Activated naive CD4-positive, alpha-beta T cell treated with Interleukin-2 at 50 U/mL for 16 hours (primary cell): ENCODE measurements around the gene DCLK1.
"Not testable (repeated sequence)": the region's sequence is repeated elsewhere in the genome, so short reads cannot be mapped to it uniquely, and the experiment has no call there.

Experiments used
- DNase-seq: peaks from one replicate; pipeline ENCODE4 v3.0.0-alpha.2; 2020

The DCLK1 gene

DNA sequence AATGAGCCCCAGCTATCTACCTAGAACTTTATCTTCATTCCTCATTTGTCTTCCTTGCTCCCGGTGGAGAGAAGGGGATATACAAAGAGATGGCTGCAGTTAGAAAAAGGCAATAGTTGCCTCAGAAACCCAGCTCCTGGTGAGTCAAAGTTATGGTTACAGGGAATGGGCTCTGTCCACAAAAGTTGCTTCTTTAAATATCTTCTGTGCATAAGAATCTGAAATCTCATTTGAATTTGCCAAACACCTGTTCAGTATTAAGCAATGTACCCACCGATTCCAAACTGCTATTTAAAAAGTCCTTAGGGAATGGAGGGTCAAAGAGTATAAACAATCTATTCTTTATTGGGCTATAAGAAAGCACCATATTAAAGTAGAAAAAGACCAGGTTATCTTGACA is 48.4 kb downstream of the DCLK1 start:
- no peak for DNase-seq

DNA sequence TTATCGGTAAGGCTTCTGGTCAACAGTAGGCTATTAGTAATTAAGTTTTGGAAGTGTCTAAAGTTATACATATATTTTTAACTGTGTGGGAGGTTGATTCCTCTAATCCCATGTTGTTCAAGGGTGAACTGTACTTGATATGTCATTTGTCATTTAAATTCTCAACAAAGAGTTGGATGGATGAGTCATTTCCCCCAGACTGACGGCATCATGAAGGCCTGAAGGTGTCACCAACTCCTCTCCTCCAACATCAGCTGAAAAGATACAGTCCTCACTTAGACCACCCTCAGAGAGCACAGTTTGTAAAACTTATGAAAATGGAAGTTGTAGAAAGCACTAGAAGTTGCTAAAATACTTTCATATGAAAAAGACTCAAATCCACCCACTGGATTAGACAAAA is 48.8 kb downstream of the DCLK1 start:
- no peak for DNase-seq

DNA sequence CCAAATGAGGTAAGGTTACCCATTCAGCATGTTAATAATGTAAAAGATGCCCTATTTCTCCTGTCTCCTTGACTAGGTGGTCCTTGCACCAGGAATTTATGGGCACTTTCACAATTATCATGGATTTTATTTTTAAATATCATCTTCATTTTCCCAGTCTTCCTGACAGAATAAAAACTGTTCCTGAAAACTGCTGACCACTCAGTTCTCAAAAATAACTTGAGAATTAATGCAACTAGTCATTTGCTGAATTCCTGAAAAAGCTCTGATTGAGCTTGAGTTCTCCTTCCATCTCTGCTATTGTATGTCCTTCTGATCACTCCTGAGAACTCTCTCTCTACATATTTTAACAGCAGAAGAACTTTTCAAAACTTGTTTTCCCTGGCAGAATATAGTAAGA is 55.0 kb downstream of the DCLK1 start:
- no peak for DNase-seq

DNA sequence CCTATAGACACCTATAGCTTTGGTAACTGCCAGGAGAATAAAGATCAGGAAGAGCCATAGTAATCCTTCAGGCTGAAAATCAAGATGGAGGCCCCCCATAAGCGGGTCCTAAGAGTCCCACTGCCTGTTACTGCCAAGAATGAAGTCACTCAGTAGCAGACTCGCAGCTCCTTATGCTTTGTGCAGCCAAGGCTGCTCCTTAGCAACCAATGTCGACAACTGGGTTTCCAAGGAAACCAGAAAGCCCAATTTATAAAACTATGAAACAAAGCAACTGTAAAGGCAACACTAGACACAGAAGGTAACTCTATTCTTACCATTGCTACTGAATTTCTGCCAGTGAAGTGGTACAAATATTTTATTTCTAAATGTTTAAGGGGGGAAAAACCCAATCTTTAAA is 56.5 kb downstream of the DCLK1 start:
- no peak for DNase-seq

DNA sequence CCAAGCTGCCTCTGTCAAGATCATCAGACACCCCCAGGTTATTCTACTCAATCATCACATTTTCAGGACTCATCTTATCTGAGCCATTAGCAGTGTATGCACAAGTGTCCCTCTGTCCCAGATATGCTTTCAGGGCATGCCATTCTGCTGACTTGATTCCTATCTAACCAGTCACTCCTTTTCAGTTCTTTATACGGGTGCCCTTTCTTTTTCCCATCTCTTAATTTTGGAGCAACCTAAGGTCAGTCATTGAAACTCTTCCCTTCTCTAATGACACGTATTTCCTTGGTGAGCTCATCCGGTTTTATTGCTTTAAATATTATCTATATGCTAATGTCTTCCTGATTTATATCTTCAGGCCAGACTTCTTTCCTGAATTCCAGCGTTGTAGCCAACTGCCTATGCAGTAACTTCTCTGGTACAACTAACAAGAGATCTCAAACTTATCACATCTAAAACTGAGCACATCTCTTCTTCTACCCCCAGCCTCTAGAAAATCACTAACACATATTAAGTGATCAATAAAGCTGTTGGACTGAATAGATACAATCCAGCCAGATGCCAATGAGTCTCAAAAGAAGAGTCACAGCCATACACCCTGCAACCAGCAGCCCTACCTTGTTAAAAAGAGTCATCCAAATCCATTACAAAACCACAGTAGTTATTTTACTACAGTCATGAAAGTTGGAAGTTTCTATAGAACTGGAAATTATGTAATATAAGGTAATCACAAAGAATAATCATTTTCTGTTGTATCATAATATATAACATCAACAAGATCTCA is 58.8 kb downstream of the DCLK1 start:
- no peak for DNase-seq

DNA sequence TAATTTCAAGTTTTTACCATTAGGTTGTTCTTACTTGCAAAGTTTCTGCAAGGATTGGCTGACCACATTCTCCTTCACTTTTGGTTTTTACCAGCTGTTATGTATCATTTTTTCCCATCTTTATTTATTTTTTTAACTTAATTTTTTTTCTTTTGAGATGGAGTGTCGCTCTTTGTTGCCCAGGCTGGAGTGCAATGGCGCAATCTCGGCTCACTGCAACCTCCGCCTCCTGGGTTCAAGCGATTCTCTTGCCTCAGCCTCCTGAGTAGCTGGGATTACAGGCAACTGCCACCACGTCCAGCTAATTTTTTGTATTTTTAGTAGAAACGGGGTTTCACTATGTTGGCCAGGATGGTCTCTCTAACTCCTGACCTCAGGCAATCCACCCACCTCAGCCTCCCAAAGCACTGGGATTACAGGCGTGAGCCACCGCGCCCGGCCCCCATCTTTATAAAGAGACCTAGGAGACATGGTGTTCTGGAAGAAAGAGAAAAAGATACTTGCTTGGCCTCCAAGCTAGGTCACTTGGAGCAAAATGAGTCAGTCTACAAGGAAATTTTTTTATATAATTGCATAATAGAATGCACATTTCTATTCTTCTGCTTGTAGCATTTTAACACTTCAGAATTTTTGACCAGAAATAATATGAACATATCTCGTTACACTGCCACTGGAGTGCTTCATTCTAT is 60.5 kb downstream of the DCLK1 start:
- DNase-seq = not testable (repeated sequence)

DNA sequence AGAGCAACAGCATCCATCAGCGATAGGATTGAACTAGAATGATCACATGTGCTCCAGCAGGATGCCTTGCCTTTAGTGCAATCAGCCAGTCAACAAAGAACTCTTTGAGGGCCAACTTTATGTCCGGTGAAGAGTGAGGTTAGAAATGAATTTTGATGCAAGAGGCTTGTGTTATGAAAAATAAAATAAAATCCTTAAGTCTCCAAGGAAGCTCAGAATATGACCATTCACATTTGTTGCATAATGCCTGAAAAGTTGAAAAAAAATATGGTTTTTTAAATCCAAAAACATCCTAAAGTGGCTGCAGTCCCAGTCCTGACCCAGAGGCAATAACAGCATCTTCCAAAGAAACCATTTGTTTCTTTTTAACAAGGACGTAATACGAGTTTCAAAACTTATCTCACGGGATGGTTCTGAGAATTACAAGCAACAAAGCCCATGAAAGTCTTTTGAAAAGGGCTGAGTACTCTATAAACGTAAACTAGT is 61.3 kb downstream of the DCLK1 start:
- no peak for DNase-seq

DNA sequence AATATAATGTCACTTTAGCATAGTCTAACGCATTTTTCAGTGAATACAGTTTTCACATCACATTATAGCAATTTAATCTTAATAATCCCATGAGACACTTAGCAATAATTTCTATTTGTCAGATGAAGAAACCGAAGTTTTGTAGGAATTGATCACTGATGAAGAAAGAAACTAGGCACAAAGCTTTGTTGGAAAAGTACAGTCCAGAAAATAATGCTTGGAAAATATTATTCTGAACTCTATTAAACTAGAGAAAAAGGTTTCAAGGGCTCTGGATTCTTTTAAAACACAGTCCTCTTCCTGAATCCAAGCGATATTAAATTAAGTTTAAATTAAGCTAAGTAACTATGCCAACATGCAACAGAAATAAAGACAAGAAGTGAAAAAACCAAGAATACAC is 62.2 kb downstream of the DCLK1 start:
- no peak for DNase-seq

DNA sequence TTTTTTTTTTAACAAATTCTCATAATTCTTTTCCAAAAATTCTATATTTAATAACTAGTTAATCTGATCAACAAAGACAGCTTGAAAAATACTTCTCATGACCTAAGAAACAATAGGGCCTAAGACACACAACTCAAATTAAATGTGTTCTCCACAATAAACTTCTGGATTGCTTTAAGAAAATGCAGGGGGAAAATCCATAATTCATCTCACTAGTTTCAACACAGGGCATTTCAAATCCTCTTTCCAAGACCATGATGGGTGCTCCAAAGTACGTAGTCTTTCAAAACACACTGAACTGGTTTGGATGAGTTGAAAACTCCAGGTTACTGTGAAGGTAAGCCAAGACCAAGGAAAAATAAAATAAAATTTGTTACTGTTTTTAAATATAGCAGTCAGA is 62.6 kb downstream of the DCLK1 start:
- DNase-seq = no peak

DNA sequence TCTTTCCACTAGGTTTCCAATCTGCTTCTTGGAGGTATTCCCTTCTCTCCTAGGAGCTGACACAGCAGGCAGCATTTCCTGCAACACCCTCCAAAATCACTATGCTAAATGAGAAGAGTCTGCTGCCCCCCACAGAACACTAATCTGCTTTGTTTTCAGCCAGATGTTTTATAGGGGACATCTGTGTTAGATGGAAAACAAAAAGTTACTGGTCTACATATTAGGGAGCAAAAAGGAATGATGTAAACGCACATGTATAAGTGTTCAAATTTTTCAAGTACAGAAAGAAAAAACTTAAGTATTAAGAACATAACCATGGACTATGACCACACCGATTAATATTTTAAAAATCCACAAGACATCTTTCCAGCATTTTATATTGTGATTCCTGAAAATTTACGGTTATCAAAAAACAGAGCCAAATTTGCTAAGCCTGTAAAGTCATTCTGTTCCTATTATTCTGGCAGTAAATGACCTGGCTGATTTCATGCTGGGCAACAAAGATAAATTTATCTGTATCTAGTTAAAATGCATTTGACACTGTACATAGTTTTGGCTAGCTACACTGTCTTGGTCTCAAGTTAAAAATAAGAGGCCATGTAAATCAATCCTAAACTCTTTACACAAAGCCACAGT is 63.3 kb downstream of the DCLK1 start:
- no peak for DNase-seq

DNA sequence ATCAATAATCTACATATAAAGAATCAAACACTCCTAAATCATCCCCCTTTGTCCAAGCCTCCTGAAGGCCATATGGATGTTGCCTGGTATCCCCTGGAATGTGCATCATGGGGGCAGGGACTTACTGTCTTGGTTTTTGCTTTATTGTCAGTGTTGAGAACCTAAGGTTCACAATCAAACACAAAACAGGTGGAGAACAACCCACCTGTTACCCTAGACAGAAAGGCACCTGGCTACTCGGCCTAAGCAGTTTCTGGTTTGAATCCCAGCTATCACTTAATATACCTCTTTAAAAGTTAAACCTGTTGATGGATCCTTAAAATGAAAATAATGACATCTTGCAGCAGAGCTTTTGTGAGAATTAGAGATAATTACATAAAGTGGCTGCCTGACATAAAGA is 68.9 kb downstream of the DCLK1 start:
- no peak for DNase-seq

DNA sequence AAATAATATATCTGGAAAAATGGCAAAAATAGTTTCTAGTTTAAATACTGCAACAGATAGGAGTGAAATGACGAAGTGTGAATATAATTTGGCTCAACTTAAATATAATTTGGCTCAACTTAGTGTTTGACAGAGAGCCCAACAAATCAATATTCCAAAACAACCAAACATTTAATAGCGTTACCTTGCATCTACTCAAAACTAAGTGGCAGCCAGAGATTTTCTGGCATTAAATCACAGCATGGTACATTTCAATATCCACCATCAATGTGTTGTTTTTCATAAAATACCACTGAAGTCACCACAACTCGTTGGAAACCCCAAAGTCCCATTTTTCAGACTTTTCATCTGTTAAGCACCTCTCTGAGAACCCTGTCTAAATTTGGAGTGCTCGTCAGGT is 69.6 kb downstream of the DCLK1 start:
- no peak for DNase-seq

DNA sequence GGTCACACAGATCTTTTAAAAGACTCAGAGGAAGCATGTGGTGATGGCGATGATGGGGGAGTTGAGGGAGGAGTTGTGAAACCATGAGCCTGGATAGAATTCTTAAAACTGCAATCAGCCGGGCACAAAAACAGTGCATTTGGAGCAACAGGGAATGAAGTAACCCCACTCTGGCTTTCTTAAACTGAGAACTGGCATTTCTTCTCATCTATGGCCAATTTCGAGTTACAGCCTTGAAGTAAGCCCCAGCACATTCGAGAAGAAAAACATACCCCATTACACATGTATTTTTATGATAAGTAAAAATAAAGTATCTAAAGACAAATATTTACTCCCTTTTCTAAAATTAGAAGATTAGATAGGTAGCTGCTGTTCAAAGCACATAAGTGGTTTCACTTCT is 70.1 kb downstream of the DCLK1 start:
- DNase-seq = no peak

DNA sequence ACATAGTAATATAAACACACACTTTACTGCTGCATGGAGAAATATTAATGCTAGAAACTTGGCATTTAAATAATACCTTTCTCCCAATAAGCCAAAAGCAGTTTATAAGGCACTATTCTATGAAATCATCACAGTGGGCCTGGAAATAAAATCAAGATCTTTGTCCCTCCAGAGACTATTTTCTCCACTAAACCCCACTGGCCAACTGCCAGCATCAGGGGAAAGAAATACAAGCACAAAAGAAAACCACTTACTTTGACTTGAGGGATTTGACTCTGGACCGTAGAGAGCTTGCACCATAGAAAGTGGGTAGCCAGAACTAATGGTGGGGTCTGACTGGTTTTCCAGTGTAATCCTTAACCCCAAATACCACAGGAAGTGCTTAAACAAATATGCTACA is 71.9 kb downstream of the DCLK1 start:
- no peak for DNase-seq

DNA sequence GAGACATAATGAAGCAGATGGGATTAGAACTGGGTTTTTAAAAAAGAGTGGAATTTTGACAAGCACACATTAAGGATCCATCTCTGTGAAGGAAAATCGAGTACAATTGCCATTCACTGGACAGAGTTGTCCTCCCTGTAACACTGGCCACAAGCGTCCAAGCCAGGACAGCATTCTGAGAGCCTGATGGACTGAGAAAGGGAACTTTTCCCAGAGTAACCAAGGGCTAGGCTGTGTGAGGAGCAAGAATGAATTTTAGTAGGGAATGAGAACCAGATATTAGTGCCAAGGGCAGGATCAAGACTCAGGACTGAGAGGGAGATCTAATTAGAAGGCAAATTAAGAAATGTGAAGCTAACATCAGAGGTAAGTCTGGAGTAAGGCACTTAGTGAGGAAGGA is 73.1 kb downstream of the DCLK1 start:
- no peak for DNase-seq

DNA sequence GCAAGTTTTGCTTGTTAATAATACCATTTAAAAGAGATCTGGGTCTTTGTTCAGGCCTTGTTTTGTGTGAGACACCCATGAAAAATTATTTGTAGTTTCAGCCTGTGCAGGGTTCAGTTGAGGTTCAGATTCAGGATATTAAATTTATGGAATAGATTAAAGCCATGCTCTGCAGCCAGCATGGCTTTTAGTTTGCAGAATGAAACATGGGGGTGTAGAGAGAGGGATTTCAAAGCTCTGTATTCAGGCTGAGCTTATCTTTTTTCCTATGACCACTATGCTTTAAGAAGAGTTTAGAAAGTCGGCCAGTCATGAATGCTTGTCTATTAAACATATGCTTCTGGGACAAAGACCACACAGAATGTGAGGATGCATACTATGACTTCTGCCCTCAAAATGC is 73.6 kb downstream of the DCLK1 start:
- no peak for DNase-seq

DNA sequence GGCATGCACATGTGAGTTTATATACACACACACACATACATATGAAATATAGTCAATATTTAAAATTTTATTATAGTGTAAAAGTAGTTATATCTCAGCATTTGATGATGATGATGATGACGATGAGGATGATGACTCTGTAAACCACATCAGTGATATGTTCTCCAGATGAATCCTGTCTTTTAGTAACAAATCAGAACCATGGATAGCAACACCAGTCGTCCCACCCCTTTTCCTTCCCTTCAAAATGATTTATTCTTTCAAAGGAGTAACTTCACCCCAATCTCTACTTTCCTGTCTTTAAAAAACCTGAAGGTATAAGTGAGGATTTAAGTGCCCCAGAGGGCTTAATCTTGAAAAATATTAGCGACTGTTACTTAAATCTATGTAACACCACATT is 74.1 kb downstream of the DCLK1 start:
- no peak for DNase-seq

DNA sequence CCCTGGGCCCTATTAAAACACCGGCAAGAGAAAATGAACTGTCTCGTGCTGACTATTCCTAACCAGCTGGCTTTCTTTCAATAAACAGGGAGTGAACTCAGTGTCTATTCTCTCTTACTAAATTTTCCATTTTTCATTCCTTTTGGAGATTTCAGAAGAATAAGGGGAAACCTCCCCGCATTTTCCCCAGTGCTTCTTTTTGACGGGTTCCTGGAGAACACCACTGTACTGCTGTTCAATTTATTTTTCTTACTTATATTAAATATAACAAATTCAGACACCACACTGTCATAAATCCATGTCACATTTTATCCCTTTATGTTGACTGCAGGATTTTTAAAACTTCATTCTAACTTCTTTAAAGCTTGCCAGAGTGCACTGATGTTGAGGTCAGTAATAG is 75.8 kb downstream of the DCLK1 start:
- no peak for DNase-seq

DNA sequence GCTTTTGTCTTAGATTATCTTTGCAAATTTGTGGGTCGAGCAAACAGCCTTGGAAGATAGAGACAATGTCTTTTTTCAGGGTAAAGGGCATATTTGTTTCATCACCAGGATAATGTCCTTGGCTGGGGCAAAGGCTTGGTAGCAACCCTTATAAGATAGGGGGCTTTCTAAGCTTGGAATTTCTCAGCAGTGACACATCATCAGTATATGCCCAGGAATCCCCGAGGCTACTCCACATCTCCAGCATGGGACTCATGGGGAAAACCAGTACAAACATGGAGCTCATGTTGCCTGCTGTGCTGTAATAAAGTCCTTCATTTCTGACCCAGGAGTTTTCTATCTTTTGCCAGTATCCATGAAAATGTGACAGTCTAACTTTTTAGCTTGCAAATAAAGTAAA is 77.1 kb downstream of the DCLK1 start:
- DNase-seq = no peak

DNA sequence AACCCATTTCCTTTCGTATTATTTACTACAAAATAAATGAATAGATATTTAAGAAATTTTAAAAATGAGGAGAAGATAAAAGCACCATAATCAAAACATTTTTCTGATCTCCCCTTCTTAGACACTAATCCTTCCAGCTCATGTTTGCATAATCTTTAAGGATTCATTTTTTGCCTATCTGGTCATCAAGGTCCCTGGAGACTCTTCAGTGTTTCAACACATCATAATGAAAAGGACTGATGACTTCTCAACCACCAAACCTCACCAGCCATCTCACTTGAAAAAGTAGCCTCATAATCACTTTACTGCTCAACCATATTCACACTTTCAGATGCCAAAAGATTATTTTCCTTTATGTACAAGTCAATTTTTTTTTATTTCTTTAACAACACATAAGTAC is 80.1 kb downstream of the DCLK1 start:
- DNase-seq = no peak

DNA sequence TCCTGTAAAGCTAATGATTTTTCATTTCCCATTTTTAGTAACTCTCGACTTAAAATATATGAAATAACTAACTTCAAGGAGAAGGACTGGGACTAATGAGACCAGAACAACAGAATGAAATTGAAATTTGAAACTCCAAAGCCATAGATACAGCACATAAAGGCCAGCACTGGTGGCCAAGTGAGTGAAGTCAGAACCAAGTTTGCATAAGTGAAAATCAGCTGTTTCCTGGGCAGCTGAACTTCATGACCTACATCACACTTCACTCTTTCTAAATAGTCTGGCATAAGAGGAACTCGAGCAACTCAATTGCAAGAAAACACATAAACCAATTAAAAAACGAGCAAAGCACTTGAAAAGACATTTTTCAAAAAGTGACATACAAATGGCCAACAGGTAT is 84.5 kb downstream of the DCLK1 start:
- no peak for DNase-seq

DNA sequence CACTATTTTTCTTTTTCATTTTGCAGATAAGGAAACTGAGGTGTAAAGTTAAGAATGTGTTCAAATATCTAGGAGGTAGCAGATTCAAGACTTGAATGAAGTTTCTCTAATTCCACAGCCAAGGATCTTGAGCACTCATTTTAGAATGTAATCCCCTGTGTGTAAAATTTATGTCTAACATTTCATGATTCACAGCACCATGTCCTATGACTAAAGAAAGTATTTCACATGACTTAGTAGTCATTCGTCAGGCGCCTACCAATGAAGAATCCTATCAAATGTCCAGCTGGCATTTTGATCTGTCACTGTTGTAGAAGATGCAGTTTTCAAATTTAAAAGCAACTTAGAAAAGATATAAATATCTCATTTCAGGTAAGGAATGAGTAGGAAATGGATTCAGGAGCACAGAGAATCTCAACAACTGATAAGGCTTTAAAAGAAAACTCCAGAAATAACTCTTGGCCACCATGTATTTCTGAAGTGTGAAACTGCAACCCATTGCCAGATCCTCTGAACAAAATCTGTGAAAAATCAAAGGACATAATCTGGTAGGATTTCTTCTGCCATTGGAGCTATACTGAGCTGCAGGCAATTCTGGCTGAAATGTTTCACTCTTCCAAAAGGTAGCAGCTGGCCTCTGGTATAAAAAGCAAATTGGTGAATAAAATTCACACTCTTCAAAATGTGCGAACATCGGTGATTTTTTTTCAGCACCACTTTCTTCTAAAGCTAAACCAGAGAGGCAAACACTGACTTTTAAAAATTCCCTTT is 92.2 kb downstream of the DCLK1 start:
- no peak for DNase-seq

DNA sequence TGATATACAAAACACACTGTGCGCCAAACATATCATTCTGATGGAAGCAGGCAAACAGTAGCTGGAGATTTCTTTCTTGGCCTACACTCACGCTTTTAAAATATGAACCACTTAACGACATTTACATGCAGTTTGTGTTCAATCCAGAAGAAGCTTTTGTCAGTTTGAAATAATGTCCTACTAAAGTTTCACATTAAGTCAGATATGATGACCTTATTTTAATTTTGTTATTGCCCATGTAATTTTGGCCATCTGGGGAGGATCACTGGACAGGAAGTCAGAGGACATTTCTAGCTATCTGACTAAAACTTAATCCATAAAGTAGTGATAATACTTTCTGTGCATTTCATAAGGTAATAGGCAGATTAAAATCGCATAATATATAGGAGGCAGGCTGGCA is 98.1 kb downstream of the DCLK1 start:
- DNase-seq = no peak
